Measurements from ENCODE around the gene NPR3. TPM values are rescaled to one million over a fixed set of nuclear protein-coding genes. Genes with fewer than 3 reads are reported as not detected.

NPR3 gene
- total and polyA plus RNA-seq, 2 experiments from 2014 or later, result 0.07 to 0.15 TPM

DNA sequence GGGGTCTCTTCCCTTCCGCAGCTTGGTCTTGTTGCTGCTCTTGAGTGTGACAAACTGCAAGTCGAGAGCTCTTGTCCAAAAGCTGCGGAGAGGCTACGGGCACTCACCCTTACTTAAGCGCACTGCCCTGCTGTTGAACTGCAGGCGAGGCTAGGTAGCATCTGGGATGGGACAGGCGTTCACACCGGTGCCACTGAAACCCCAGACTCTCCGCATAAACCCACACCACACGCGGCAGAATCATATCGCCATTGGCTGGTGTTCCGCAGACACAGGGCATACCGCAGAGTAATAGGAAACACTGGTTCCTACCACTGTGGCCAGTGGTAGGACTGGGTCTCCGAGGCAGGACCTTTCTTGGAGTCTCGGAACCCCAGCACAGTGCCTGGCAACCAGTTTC is 2.2 kb upstream of the NPR3 start (continued):
- TF ChIP-seq, protein P1, sequence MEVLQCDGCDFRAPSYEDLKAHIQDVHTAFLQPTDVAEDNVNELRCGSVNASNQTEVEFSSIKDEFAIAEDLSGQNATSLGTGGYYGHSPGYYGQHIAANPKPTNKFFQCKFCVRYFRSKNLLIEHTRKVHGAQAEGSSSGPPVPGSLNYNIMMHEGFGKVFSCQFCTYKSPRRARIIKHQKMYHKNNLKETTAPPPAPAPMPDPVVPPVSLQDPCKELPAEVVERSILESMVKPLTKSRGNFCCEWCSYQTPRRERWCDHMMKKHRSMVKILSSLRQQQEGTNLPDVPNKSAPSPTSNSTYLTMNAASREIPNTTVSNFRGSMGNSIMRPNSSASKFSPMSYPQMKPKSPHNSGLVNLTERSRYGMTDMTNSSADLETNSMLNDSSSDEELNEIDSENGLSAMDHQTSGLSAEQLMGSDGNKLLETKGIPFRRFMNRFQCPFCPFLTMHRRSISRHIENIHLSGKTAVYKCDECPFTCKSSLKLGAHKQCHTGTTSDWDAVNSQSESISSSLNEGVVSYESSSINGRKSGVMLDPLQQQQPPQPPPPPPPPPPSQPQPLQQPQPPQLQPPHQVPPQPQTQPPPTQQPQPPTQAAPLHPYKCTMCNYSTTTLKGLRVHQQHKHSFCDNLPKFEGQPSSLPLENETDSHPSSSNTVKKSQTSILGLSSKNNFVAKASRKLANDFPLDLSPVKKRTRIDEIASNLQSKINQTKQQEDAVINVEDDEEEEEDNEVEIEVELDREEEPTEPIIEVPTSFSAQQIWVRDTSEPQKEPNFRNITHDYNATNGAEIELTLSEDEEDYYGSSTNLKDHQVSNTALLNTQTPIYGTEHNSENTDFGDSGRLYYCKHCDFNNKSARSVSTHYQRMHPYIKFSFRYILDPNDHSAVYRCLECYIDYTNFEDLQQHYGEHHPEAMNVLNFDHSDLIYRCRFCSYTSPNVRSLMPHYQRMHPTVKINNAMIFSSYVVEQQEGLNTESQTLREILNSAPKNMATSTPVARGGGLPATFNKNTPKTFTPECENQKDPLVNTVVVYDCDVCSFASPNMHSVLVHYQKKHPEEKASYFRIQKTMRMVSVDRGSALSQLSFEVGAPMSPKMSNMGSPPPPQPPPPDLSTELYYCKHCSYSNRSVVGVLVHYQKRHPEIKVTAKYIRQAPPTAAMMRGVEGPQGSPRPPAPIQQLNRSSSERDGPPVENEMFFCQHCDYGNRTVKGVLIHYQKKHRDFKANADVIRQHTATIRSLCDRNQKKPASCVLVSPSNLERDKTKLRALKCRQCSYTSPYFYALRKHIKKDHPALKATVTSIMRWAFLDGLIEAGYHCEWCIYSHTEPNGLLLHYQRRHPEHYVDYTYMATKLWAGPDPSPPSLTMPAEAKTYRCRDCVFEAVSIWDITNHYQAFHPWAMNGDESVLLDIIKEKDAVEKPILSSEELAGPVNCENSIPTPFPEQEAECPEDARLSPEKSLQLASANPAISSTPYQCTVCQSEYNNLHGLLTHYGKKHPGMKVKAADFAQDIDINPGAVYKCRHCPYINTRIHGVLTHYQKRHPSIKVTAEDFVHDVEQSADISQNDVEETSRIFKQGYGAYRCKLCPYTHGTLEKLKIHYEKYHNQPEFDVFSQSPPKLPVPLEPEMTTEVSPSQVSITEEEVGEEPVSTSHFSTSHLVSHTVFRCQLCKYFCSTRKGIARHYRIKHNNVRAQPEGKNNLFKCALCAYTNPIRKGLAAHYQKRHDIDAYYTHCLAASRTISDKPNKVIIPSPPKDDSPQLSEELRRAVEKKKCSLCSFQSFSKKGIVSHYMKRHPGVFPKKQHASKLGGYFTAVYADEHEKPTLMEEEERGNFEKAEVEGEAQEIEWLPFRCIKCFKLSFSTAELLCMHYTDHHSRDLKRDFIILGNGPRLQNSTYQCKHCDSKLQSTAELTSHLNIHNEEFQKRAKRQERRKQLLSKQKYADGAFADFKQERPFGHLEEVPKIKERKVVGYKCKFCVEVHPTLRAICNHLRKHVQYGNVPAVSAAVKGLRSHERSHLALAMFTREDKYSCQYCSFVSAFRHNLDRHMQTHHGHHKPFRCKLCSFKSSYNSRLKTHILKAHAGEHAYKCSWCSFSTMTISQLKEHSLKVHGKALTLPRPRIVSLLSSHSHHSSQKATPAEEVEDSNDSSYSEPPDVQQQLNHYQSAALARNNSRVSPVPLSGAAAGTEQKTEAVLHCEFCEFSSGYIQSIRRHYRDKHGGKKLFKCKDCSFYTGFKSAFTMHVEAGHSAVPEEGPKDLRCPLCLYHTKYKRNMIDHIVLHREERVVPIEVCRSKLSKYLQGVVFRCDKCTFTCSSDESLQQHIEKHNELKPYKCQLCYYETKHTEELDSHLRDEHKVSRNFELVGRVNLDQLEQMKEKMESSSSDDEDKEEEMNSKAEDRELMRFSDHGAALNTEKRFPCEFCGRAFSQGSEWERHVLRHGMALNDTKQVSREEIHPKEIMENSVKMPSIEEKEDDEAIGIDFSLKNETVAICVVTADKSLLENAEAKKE (CRISPR knock-in tag; IDR thresholded peaks at IDR 0.05), result no peak
- TF ChIP-seq ZNF331 (CRISPR knock-in tag; IDR thresholded peaks at IDR 0.05; ENCODE audit: low read depth), result no peak
- no peak for TF ChIP-seq CREB1 (CRISPR knock-in tag; IDR thresholded peaks at IDR 0.05; ENCODE audit: low read depth)
- no peak for TF ChIP-seq NANOG (IDR thresholded peaks at IDR 0.05; ENCODE audit: borderline replicate concordance)
- TF ChIP-seq EZH2phosphoT487 (IDR thresholded peaks at IDR 0.05; ENCODE audit: unreplicated experiment), result no peak
- TF ChIP-seq JUNB (IDR thresholded peaks at IDR 0.05; ENCODE audit: unreplicated experiment), result no peak
- no peak for TF ChIP-seq EZH2 (IDR thresholded peaks at IDR 0.05; ENCODE audit: low read depth, unreplicated experiment)

DNA sequence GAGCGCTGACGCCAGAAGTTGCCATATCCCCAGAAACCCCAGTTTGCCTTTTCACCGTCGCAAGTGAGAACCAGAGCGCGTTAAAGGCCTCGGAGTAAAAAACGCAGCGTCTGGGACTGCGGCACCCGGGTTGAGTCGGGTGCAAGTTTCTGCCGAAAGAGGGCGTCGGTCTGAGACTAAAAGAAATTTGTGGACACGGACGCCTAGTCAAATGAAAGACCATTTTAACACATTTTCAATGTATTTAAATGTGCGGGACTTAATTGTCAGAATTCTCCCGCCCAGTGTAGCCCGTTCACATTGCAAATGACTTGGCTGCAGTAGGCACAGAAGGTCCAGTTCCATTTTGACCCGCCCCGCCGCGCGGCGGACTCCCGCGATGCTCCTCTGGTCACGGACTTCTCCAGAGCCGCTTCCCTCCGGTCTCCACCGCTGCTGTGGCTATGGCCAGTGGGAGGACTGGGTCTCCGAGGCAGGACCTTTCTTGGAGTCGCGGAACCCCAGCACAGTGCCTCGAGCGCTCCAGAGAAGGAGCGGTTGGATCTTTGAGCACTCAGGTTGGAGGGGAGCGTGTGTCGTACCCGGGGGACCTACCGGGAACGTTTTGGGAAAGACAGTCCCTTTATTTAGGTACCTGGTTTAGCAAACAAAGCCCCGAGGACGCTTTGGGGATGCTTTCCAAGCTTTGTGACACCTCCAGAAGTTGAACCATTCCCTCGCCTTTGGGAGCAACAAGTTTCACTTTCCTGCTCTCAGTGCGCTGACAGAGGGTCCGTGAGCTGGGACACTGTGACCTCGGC is 1.2 kb upstream of the NPR3 start:
- H3K27ac ChIP-seq (ENCODE audit: low read depth), result no peak overlapping the region
- Mint-ChIP-seq H3K9me3 (peaks cover 6% of the 10 kb centered on the region), H3K36me3 (ENCODE audit: low read depth) (no peaks in the 10 kb centered on the region; the same call in 2 of the 3 replicates), H3K27ac (no peak overlapping the region), H3K27me3 (ENCODE audit: insufficient read depth, low read depth, poor library complexity) (peaks cover 71% of the 10 kb centered on the region), H3K4me1 (peaks cover 34% of the 10 kb centered on the region), H3K4me3 (peak overlapping the region; percentile 75)
- peak overlapping the region; percentile 71 for H3K4me3 ChIP-seq
- H3K4me2 ChIP-seq, result peak overlapping the region; percentile 76
- H3K27me3 ChIP-seq (ENCODE audit: insufficient read depth), result peaks cover 75% of the 10 kb centered on the region
- H3K36me3 ChIP-seq (ENCODE audit: insufficient read depth), result no peaks in the 10 kb centered on the region
- H2AFZ ChIP-seq, result peak overlapping the region; percentile 100
- H3K9me2 ChIP-seq (ENCODE audit: insufficient read depth), result no peaks in the 10 kb centered on the region
- H3K4me1 ChIP-seq (ENCODE audit: insufficient read depth), result peaks cover 32% of the 10 kb centered on the region
- peak; percentile 91 for DNase-seq (ENCODE audit: low spot score)
- no peaks in the 10 kb centered on the region for H3K79me2 ChIP-seq (replicated peaks; ENCODE audit: insufficient read depth)
- no peaks in the 10 kb centered on the region; the same call in 1 of the 2 replicates for H4K20me1 ChIP-seq (replicated peaks; ENCODE audit: insufficient read depth)
- 0 out of 2 replicates have a peak, but pooled peaks cover 4% of the 10 kb centered on the region for H3F3A ChIP-seq (replicated peaks; ENCODE audit: low read depth)
- peak; percentile 25 for ATAC-seq
- TF ChIP-seq POLR2AphosphoS5 (IDR thresholded peaks at IDR 0.05; ENCODE audit: low read depth) (no peak), EZH2 (IDR thresholded peaks at IDR 0.05; ENCODE audit: low read depth, unreplicated experiment) (no peak), CREB1 (CRISPR knock-in tag; IDR thresholded peaks at IDR 0.05; ENCODE audit: low read depth) (no peak), STAT1 (IDR thresholded peaks at IDR 0.05; ENCODE audit: unreplicated experiment) (no peak)
- TF ChIP-seq, protein P2, sequence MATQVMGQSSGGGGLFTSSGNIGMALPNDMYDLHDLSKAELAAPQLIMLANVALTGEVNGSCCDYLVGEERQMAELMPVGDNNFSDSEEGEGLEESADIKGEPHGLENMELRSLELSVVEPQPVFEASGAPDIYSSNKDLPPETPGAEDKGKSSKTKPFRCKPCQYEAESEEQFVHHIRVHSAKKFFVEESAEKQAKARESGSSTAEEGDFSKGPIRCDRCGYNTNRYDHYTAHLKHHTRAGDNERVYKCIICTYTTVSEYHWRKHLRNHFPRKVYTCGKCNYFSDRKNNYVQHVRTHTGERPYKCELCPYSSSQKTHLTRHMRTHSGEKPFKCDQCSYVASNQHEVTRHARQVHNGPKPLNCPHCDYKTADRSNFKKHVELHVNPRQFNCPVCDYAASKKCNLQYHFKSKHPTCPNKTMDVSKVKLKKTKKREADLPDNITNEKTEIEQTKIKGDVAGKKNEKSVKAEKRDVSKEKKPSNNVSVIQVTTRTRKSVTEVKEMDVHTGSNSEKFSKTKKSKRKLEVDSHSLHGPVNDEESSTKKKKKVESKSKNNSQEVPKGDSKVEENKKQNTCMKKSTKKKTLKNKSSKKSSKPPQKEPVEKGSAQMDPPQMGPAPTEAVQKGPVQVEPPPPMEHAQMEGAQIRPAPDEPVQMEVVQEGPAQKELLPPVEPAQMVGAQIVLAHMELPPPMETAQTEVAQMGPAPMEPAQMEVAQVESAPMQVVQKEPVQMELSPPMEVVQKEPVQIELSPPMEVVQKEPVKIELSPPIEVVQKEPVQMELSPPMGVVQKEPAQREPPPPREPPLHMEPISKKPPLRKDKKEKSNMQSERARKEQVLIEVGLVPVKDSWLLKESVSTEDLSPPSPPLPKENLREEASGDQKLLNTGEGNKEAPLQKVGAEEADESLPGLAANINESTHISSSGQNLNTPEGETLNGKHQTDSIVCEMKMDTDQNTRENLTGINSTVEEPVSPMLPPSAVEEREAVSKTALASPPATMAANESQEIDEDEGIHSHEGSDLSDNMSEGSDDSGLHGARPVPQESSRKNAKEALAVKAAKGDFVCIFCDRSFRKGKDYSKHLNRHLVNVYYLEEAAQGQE (IDR thresholded peaks at IDR 0.05; ENCODE audit: unreplicated experiment), result no peak
- TF ChIP-seq, protein P3, sequence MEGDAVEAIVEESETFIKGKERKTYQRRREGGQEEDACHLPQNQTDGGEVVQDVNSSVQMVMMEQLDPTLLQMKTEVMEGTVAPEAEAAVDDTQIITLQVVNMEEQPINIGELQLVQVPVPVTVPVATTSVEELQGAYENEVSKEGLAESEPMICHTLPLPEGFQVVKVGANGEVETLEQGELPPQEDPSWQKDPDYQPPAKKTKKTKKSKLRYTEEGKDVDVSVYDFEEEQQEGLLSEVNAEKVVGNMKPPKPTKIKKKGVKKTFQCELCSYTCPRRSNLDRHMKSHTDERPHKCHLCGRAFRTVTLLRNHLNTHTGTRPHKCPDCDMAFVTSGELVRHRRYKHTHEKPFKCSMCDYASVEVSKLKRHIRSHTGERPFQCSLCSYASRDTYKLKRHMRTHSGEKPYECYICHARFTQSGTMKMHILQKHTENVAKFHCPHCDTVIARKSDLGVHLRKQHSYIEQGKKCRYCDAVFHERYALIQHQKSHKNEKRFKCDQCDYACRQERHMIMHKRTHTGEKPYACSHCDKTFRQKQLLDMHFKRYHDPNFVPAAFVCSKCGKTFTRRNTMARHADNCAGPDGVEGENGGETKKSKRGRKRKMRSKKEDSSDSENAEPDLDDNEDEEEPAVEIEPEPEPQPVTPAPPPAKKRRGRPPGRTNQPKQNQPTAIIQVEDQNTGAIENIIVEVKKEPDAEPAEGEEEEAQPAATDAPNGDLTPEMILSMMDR (conservative IDR thresholded peaks at IDR 0.05; ENCODE audit: low read depth in 2 of 2), result peak; percentile 68 to 75

Data from GM23338 (cell line).